ENCODE results near the gene COPA. TPM values are rescaled to one million over a fixed set of nuclear protein-coding genes. Genes with fewer than 3 reads are reported as not detected.

COPA gene
- total and polyA plus RNA-seq, 7 experiments from 2014 or later, result 101 to 156 (median 118) TPM

DNA sequence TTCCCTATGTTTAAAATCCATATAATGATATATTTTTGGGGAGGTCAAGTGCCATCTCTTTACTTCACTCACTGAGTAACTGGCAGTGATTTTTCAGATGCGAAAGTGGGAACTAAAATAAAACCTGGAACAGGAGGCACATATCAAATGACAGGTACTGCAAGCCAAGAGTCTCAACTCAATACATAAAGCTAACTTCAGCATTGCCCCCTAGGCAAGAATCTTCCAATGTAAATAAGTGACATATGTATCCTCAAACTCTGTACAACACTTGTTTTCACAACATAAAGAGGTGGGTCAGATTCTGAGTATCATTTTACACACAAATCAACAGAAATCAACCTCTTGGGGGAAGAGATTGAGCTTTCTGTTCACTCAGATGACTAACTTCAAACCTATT lies 98.8 kb downstream of the COPA start:
- ATAC-seq, result no peak
- intact Hi-C loops (cut with micrococcal nuclease), result no loop called here
- H3K27ac Mint-ChIP-seq, result no peak overlapping the region

DNA sequence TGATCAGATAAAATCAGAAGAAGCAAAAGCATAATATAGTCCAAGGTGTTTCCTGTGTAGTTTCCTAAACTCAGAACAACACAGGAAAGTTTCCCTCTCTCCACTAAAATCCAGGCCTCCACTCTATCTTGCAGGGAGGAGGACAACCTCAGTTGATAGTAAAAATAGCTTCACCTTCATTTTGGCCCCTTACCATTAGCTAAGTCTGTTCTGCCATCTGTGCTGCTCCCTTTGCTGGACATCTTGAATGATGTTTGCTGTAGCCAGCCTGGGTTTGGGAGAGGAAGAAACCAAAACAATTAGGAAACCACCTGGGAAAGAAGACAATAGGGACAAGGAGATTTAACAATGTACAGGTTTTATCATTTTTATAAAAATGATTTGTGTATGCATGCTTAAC lies 99.3 kb downstream of the COPA start:
- ChIA-PET POLR2A (interaction anchor here (0.6 to 2.1 kb wide), 5 partner anchors 8 to 41 kb away, joined by 3 to 11 read pairs (median 5); partner anchors contain the start of genes DCAF8 and PEX19), CTCF (interaction anchor here (0.5 to 5.1 kb wide), 3 partner anchors 8 to 101 kb away, joined by 7 to 23 read pairs (median 9); no protein-coding TSS in a partner anchor)
- ATAC-seq (no peak), DNase-seq (no peak)
- intact Hi-C loops (cut with micrococcal nuclease), result no loop called here
- H3K27me3 Mint-ChIP-seq, result no peaks in the 10 kb centered on the region
- peaks cover 0 to 43% (median 21%) of the 10 kb centered on the region in 7 donors for H3K4me1 Mint-ChIP-seq
- no peak overlapping the region for H3K27ac ChIP-seq (ENCODE audit: low read depth, low read length)
- H3K36me3 ChIP-seq (ENCODE audit: control insufficient read depth in 2 of 3, insufficient read depth in 3 of 3, low read length in 3 of 3), result peaks cover 2 to 42% (median 11%) of the 10 kb centered on the region in 3 experiments
- no peaks in the 10 kb centered on the region for H3K9me3 Mint-ChIP-seq
- H3K36me3 Mint-ChIP-seq, result peaks cover 6 to 39% (median 31%) of the 10 kb centered on the region in 5 donors
- no peaks in the 10 kb centered on the region for H3K27me3 ChIP-seq (ENCODE audit: control insufficient read depth in 2 of 2, insufficient read depth in 2 of 2, low read length in 2 of 2)
- H3K4me1 ChIP-seq (ENCODE audit: control insufficient read depth in 2 of 2, insufficient read depth in 2 of 2, low read length in 2 of 2), result no peaks in the 10 kb centered on the region
- H3K27ac Mint-ChIP-seq, result peak overlapping the region in 3 of 9 donors; percentile 1 to 66 (median 65)
- no peak overlapping the region for H3K4me3 ChIP-seq (ENCODE audit: low read length)
- H3K9me3 ChIP-seq (ENCODE audit: control insufficient read depth in 2 of 3, low read length in 3 of 3), result no peaks in the 10 kb centered on the region
- H3K4me3 Mint-ChIP-seq, result no peak overlapping the region

More for the DNA sequence above, 98.8 kb downstream of the COPA start:
- DNase-seq, result no peak
- H3K9me3 Mint-ChIP-seq, result no peaks in the 10 kb centered on the region
- CTCF ChIA-PET, result interaction anchor here (2.7 kb wide), 1 partner anchor 47 kb away, joined by 9 read pairs; no protein-coding TSS in a partner anchor
- Histone ChIP-seq H3K4me1 (ENCODE audit: control insufficient read depth in 2 of 2, insufficient read depth in 2 of 2, low read length in 2 of 2) (no peaks in the 10 kb centered on the region), H3K27ac (ENCODE audit: low read depth, low read length) (no peak overlapping the region), H3K36me3 (ENCODE audit: control insufficient read depth in 2 of 3, insufficient read depth in 3 of 3, low read length in 3 of 3) (peaks cover 0 to 39% (median 9%) of the 10 kb centered on the region in 3 experiments), H3K9me3 (ENCODE audit: control insufficient read depth in 2 of 3, low read length in 3 of 3) (no peaks in the 10 kb centered on the region), H3K4me3 (ENCODE audit: low read length) (no peak overlapping the region), H3K27me3 (ENCODE audit: control insufficient read depth in 2 of 2, insufficient read depth in 2 of 2, low read length in 2 of 2) (no peaks in the 10 kb centered on the region)
- H3K36me3 Mint-ChIP-seq, result peaks cover 6 to 35% (median 26%) of the 10 kb centered on the region in 5 donors
- H3K4me1 Mint-ChIP-seq, result peaks cover 0 to 40% (median 21%) of the 10 kb centered on the region in 7 donors
- no peaks in the 10 kb centered on the region for H3K27me3 Mint-ChIP-seq
- no peak overlapping the region for H3K4me3 Mint-ChIP-seq
- POLR2A ChIA-PET, result interaction anchor here (0.6 to 2.1 kb wide), 5 partner anchors 13 to 40 kb away, joined by 4 to 11 read pairs (median 5); partner anchors contain the start of genes DCAF8 and PEX19

DNA sequence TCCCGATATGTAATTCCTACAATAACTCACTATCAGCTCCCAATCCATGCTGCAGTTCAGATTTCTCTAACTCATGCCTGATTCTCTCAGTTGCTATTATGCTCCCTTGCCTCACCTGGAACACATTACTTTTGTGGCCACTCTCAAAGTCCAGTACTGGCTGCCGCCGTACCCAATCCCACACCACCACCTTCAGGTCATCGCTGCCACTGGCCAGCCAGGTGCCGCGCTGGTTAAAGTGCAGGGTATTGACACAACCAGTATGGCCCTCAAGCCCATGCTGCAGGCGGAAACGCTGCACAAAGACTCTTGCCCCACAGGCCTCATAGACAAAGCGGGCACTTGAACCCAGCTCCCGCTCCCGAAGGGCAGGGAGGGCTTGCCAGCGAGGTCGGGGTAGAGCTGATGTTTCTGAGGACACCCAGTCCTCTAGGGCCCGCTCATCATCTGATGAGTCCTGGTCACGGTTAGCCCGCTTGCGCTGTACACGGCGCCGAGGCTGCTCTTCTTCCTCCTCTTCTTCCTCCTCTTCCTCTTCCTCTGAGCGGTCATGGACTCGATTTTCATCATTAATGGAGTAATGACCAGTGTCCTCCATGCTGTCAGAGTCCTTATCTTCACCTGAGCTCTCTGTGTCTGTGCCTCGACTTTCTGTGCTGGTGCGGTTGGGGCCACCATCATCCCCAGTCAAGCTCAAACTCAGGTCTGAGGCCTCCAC lies 103.3 kb downstream of the COPA start:
- H3K36me3 ChIP-seq (ENCODE audit: control insufficient read depth in 2 of 3, insufficient read depth in 3 of 3, low read length in 3 of 3), result peaks cover 18 to 78% (median 28%) of the 10 kb centered on the region in 3 experiments
- H3K27ac ChIP-seq (ENCODE audit: low read depth, low read length), result no peak overlapping the region
- POLR2A ChIA-PET, result interaction anchor here (1.0 to 1.3 kb wide), 2 partner anchors 52 to 141 kb away, joined by 3 read pairs; partner anchors contain the start of gene IGSF8
- no peak overlapping the region for H3K4me3 ChIP-seq (ENCODE audit: low read length)
- no peaks in the 10 kb centered on the region for H3K4me1 ChIP-seq (ENCODE audit: control insufficient read depth in 2 of 2, insufficient read depth in 2 of 2, low read length in 2 of 2)
- Mint-ChIP-seq H3K27me3 (no peaks in the 10 kb centered on the region), H3K4me1 (peaks cover 7 to 29% (median 12%) of the 10 kb centered on the region in 7 donors), H3K9me3 (no peaks in the 10 kb centered on the region), H3K4me3 (no peak overlapping the region), H3K36me3 (peaks cover 17 to 52% (median 45%) of the 10 kb centered on the region in 5 donors), H3K27ac (peak overlapping the region in 1 of 9 donors; percentile 93)
- H3K27me3 ChIP-seq (ENCODE audit: control insufficient read depth in 2 of 2, insufficient read depth in 2 of 2, low read length in 2 of 2), result no peaks in the 10 kb centered on the region
- ATAC-seq (no peak), DNase-seq (no peak)
- intact Hi-C loops (cut with micrococcal nuclease), result no loop called here
- H3K9me3 ChIP-seq (ENCODE audit: control insufficient read depth in 2 of 3, low read length in 3 of 3), result no peaks in the 10 kb centered on the region
- CTCF ChIA-PET, result interaction anchor here (1.2 to 5.1 kb wide), 2 partner anchors 12 to 153 kb away, joined by 4 to 23 read pairs; no protein-coding TSS in a partner anchor

Other genes starting within 250 kb of the COPA start
- gene IGSF8, start 244.6 kb downstream of the COPA start, total RNA-seq, result 10 to 100 TPM; 31.9 to 68.7 (median 44.8) TPM
- 10 to 100 TPM; 38.6 to 60.9 TPM for gene IGSF8, start 244.6 kb downstream of the COPA start, polyA plus RNA-seq
- gene ATP1A2, start 227.5 kb downstream of the COPA start, total RNA-seq, result not detected
- gene ATP1A2, start 227.5 kb downstream of the COPA start, polyA plus RNA-seq, result not detected
- gene ATP1A4, start 191.6 kb downstream of the COPA start, total RNA-seq, result under 1 TPM in 1 of 5 experiments, not detected in 4; 0.71 TPM
- not detected for gene ATP1A4, start 191.6 kb downstream of the COPA start, polyA plus RNA-seq
- 1 to 10 TPM in 1 of 5 experiments, not detected in 4; 1.1 TPM for gene CASQ1, start 152.7 kb downstream of the COPA start, total RNA-seq
- not detected for gene CASQ1, start 152.7 kb downstream of the COPA start, polyA plus RNA-seq
- gene PEA15, start 137.9 kb downstream of the COPA start, total RNA-seq, result 10 to 100 TPM; 11.5 to 38.6 (median 13.4) TPM
- 1 to 10 TPM; 4.7 TPM for gene PEA15, start 137.9 kb downstream of the COPA start, polyA plus RNA-seq
- 100 to 1,000 TPM; 115 to 226 (median 176) TPM for gene DCAF8, start 80.7 kb downstream of the COPA start, total RNA-seq
- 10 to 100 TPM; 45.6 to 49.8 TPM for gene DCAF8, start 80.7 kb downstream of the COPA start, polyA plus RNA-seq
- 10 to 100 TPM; 37.9 to 66.1 (median 49.2) TPM for gene PEX19, start 58.1 kb downstream of the COPA start, total RNA-seq
- 10 to 100 TPM; 55.6 to 56.4 TPM for gene PEX19, start 58.1 kb downstream of the COPA start, polyA plus RNA-seq
- gene NCSTN, start 133 bp upstream of the COPA start, total RNA-seq, result 10 to 100 TPM; 68.4 to 91.1 (median 73.5) TPM
- 10 to 100 TPM; 69.2 to 85.3 TPM for gene NCSTN, start 133 bp upstream of the COPA start, polyA plus RNA-seq
- under 1 TPM; 0.11 to 0.58 (median 0.42) TPM for gene NHLH1, start 23.8 kb upstream of the COPA start, total RNA-seq
- gene NHLH1, start 23.8 kb upstream of the COPA start, polyA plus RNA-seq, result not detected
- under 1 TPM in 2 of 5 experiments, not detected in 3; 0.05 to 0.13 TPM for gene VANGL2, start 57.3 kb upstream of the COPA start, total RNA-seq
- not detected for gene VANGL2, start 57.3 kb upstream of the COPA start, polyA plus RNA-seq
- gene SLAMF6, start 180.0 kb upstream of the COPA start, total RNA-seq, result 10 to 100 TPM; 17.8 to 48.5 (median 40.5) TPM
- 10 to 100 TPM; 61.1 to 62.6 TPM for gene SLAMF6, start 180.0 kb upstream of the COPA start, polyA plus RNA-seq
- gene CD84, start 236.2 kb upstream of the COPA start, total RNA-seq, result 10 to 100 TPM; 25.1 to 40.7 (median 32.3) TPM
- 10 to 100 TPM in 1 of 2 donors, 1 to 10 TPM in 1; 7.4 to 11.3 TPM for gene CD84, start 236.2 kb upstream of the COPA start, polyA plus RNA-seq

All from naive thymus-derived CD4-positive, alpha-beta T cell (primary cell).